AG04449 (cell line): ENCODE data around the gene RHBDL1.
A peak's percentile ranks its signal among the peaks of the same experiment; 100 is the strongest.

Source experiments
- CTCF ChIA-PET: fragments of 350-600 bp; formaldehyde crosslinking; extraction: SDS; loops from one replicate; lab custom pipeline; 2021; ENCODE audit warnings: antibody characterized with exemption; lab: Yijun Ruan, JAX
- POLR2A ChIA-PET: fragments of 400-600, 350-600 bp; formaldehyde crosslinking; extraction: SDS; loops from one replicate; lab custom pipeline; 2020; ENCODE audit warnings: antibody characterized with exemption, inconsistent platforms; lab: Yijun Ruan, JAX
- DNase-seq: peaks from one replicate; pipeline ENCODE4 v3.0.0-alpha.2; 2010; ENCODE audit warnings: low read depth, low spot score
- H3K4me3 ChIP-seq: 2 replicates; pipeline ENCODE4 v1.5.1; 2011; ENCODE audit warnings: low read depth, mild to moderate bottlenecking, control low read depth, low read length
- TF ChIP-seq, protein P1 (sequence below): IDR thresholded peaks from one replicate; pipeline ENCODE4 v1.5.1; 2011; ENCODE audit warnings: mild to moderate bottlenecking, moderate library complexity, low read length, control low read depth, inconsistent platforms; ENCODE audit not compliant: insufficient read depth; ENCODE audit errors: missing control alignments

RHBDL1 gene

DNA sequence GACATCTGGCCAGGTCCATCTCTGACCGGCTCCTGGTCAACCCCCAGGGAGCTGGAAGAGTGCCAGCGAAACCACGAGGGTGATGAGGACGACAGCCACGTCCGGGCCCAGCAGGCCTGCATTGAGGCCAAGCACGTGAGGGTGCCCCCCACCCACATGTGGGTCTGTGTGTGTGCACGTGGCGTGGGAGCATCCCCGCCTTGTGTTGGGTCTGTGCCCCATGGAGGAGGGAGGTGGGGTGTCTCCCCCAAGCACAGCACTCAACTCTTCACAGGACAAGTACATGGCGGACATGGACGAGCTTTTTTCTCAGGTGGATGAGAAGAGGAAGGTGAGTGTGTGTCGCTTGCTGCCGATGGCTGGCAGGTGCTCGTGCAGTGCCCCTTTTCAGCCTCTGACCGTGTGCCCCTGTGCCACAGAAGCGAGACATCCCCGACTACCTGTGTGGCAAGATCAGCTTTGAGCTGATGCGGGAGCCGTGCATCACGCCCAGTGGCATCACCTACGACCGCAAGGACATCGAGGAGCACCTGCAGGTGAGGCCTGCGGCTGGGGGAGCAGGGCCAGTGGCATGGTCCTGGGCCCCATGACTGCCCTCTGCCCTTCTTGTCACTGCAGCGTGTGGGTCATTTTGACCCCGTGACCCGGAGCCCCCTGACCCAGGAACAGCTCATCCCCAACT is 6.4 kb downstream of the RHBDL1 start:
- POLR2A ChIA-PET, result interaction anchor here (0.8 to 2.1 kb wide), 2 partner anchors 8 to 33 kb away, joined by 3 to 9 read pairs; partner anchors contain the start of genes WDR24 and WDR90
- CTCF ChIA-PET, result interaction anchor here (0.9 to 1.4 kb wide), 4 partner anchors 10 to 290 kb away, joined by 3 to 4 read pairs (median 3); no protein-coding TSS in a partner anchor
- TF ChIP-seq, protein P1, sequence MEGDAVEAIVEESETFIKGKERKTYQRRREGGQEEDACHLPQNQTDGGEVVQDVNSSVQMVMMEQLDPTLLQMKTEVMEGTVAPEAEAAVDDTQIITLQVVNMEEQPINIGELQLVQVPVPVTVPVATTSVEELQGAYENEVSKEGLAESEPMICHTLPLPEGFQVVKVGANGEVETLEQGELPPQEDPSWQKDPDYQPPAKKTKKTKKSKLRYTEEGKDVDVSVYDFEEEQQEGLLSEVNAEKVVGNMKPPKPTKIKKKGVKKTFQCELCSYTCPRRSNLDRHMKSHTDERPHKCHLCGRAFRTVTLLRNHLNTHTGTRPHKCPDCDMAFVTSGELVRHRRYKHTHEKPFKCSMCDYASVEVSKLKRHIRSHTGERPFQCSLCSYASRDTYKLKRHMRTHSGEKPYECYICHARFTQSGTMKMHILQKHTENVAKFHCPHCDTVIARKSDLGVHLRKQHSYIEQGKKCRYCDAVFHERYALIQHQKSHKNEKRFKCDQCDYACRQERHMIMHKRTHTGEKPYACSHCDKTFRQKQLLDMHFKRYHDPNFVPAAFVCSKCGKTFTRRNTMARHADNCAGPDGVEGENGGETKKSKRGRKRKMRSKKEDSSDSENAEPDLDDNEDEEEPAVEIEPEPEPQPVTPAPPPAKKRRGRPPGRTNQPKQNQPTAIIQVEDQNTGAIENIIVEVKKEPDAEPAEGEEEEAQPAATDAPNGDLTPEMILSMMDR, result no peak
- peak overlapping the region; percentile 77 for H3K4me3 ChIP-seq
- DNase-seq, result no peak

- CTCF ChIA-PET, result interaction anchor here (1.4 kb wide), 1 partner anchor 15 kb away, joined by 3 read pairs; no protein-coding TSS in a partner anchor
Measured at GRCh38 chr16:682493-683395, 7.3 kb downstream of the RHBDL1 start.

DNA sequence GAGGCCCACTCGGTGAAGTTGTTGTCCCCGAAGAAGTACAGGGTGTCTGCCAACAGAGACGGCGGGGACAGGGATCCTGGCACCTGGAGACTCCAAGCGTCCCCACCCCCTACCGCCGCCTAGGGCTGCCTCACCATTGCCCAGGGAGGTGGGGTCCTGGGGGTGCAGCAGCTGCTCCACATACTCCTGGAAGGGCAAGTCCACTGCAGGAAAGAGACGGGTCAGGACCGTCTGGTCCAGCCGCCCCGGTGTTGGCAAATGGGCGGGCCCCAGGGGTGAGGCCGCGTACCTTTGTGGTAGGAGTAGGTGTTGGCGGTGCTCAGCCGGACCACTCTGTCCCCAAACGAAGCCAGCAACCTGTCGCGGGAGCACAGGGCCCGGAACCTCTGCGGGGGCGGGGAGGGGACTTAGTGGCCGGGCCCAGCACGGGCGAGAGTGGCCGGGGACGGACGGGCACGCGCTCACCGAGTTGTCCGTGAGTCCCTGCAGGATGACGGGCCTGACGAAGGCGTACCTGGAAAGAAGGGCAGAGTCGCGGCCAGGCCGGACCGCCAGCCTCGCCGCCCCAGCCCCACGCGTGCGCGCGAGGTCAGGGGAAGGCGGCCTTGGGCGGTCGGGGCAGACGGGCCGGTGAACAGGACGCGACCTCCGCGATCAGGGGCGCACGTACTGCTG is 8.1 kb downstream of the RHBDL1 start:
- DNase-seq, result no peak
- TF ChIP-seq, protein P1, result no peak
- ChIA-PET POLR2A (interaction anchor here (1.2 kb wide), 1 partner anchor 8 kb away, joined by 7 read pairs; the partner anchor contains the start of gene RHBDL1), CTCF (no interaction called here)
- peak overlapping the region; percentile 67 for H3K4me3 ChIP-seq

More at GRCh38 chr16:682493-683395, 7.3 kb downstream of the RHBDL1 start:
- POLR2A ChIA-PET, result no interaction called here
- H3K4me3 ChIP-seq, result peak overlapping the region; percentile 67
- no peak for DNase-seq
- TF ChIP-seq, protein P1, result no peak

DNA sequence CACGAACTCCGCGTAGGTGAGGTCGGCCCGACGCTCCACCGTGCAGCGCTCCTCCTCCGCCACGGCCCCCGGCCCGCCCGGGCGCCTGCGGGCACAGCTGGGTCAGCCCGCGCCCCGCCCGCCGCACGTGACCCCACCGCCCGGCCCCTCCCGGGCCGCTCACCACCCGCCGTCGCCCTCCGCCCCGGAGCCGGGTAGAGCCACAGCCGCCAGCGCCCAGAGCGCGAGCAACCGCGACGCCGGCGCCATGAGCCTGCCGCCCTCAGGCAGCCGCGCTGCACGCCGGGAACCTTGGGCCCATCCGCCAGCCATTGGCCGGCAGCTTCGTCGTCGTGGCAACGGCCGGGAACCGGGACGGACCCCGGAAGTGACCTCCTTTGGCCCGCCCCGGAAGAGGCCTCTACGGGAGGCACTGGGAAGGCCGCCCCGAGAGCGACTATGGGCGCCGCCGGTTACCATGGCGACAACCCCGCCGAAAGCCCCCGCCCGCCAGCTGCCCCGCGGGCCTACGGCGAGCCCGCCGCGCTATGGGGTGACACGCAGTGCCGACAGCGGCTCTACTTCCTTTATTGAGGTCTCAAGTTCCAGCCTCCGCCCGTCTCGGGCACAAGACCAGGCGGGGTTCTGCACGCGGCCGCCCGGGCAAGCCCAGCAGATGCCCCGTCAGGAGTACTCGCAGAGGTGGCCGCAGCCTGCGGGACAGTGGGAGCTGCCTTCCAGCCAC is 8.8 kb downstream of the RHBDL1 start, which contains the start of gene JMJD8:
TSS of gene JMJD8 (minus strand) at position 264 of the 724 bp plus-strand sequence. CDS start at position 249, 15 bp downstream.
- ChIA-PET CTCF (no interaction called here), POLR2A (interaction anchor here (0.7 to 1.2 kb wide), 2 partner anchors 9 to 27 kb away, joined by 3 to 7 read pairs; partner anchors contain the start of gene RHBDL1)
- H3K4me3 ChIP-seq, result peak within 1 kb of the TSS; percentile 67
- peak; percentile 60 for DNase-seq
- TF ChIP-seq, protein P1, result no peak

- TF ChIP-seq, protein P1, result no peak
- ChIA-PET CTCF (interaction anchor here (1.3 to 1.5 kb wide), 2 partner anchors 17 to 31 kb away, joined by 5 to 8 read pairs; partner anchors contain the start of gene RHOT2), POLR2A (interaction anchor here (0.7 kb wide), 1 partner anchor 28 kb away, joined by 3 read pairs; no protein-coding TSS in a partner anchor)
- no peak overlapping the region for H3K4me3 ChIP-seq
- no peak for DNase-seq
Measured at GRCh38 chr16:684961-685696, 9.7 kb downstream of the RHBDL1 start.
